ENCODE results near the gene LSM4. TPM values are rescaled to one million over a fixed set of nuclear protein-coding genes. Genes with fewer than 3 reads are reported as not detected.

LSM4 gene
- total RNA-seq, 1 donor from 2014 or later, result 72.3 TPM

- Histone ChIP-seq H3K27ac (peak overlapping the region; percentile 100), H3K9me3 (no peaks in the 10 kb centered on the region), H3K27me3 (ENCODE audit: low read depth) (no peaks in the 10 kb centered on the region), H3K4me3 (peak overlapping the region; percentile 59), H3K36me3 (peaks cover 17% of the 10 kb centered on the region), H3K4me1 (peaks cover 31% of the 10 kb centered on the region)
- ATAC-seq (no peak), DNase-seq (no peak)
- no peak for TF ChIP-seq CTCF (IDR thresholded peaks at IDR 0.05)
- intact Hi-C loops (cut with DNase I), result no loop called here
Observed at GRCh38 chr19:18282788-18283141, 40.1 kb downstream of the LSM4 start.

- peak overlapping the region; percentile 59 for H3K4me3 ChIP-seq
- no peak for TF ChIP-seq CTCF (IDR thresholded peaks at IDR 0.05)
- H3K4me1 ChIP-seq, result peaks cover 35% of the 10 kb centered on the region
- H3K27me3 ChIP-seq (ENCODE audit: low read depth), result no peaks in the 10 kb centered on the region
- ATAC-seq, result peak; percentile 0 to 4
- peak overlapping the region; percentile 100 for H3K27ac ChIP-seq
- intact Hi-C loops (cut with DNase I), result no loop called here
- H3K36me3 ChIP-seq, result peaks cover 22% of the 10 kb centered on the region
- no peaks in the 10 kb centered on the region for H3K9me3 ChIP-seq
- DNase-seq, result no peak
Observed at GRCh38 chr19:18282021-18282787, 40.7 kb downstream of the LSM4 start.

GRCh38 chr19:18281082-18282020 lies 41.5 kb downstream of the LSM4 start, which contains the start of gene JUND:
Gene JUND (minus strand): TSS chr19:18281622. CDS start chr19:18281484, 138 bp downstream.
- intact Hi-C loops (cut with DNase I), result no loop called here

GRCh38 chr19:18280247-18281081 lies 42.4 kb downstream of the LSM4 start:
- intact Hi-C loops (cut with DNase I), result no loop called here
- ATAC-seq (peak; percentile 37 to 67), DNase-seq (peak; percentile 90)
- Histone ChIP-seq H3K27ac (peak overlapping the region; percentile 100), H3K4me3 (peak overlapping the region; percentile 97), H3K27me3 (ENCODE audit: low read depth) (no peaks in the 10 kb centered on the region), H3K4me1 (peaks cover 48% of the 10 kb centered on the region), H3K36me3 (peaks cover 36% of the 10 kb centered on the region), H3K9me3 (no peaks in the 10 kb centered on the region)
- no peak for TF ChIP-seq CTCF (IDR thresholded peaks at IDR 0.05)

More at GRCh38 chr19:18281082-18282020, 41.5 kb downstream of the LSM4 start, which contains the start of gene JUND:
- ATAC-seq, result peak; percentile 78 to 86
- Histone ChIP-seq H3K4me1 (peaks cover 40% of the 10 kb centered on the region), H3K36me3 (peaks cover 27% of the 10 kb centered on the region), H3K27ac (peak within 1 kb of the TSS; percentile 100), H3K27me3 (ENCODE audit: low read depth) (no peaks in the 10 kb centered on the region), H3K9me3 (no peaks in the 10 kb centered on the region), H3K4me3 (peak within 1 kb of the TSS; percentile 97)
- no peak for TF ChIP-seq CTCF (IDR thresholded peaks at IDR 0.05)
- DNase-seq, result peak; percentile 99
